IPS-11a (cell line): ENCODE results near the gene ATXN8OS.
A peak's percentile ranks its signal among the peaks of the same experiment; 100 is the strongest.
"Not testable (repeated sequence)": the region's sequence is repeated elsewhere in the genome, so short reads cannot be mapped to it uniquely, and the experiment has no call there.

Experiments used
- H3K4me3 ChIP-seq: one replicate; pipeline ENCODE4 v1.5.1; 2013; ENCODE audit warnings: low read depth, low read length, control low read depth

The ATXN8OS gene

DNA sequence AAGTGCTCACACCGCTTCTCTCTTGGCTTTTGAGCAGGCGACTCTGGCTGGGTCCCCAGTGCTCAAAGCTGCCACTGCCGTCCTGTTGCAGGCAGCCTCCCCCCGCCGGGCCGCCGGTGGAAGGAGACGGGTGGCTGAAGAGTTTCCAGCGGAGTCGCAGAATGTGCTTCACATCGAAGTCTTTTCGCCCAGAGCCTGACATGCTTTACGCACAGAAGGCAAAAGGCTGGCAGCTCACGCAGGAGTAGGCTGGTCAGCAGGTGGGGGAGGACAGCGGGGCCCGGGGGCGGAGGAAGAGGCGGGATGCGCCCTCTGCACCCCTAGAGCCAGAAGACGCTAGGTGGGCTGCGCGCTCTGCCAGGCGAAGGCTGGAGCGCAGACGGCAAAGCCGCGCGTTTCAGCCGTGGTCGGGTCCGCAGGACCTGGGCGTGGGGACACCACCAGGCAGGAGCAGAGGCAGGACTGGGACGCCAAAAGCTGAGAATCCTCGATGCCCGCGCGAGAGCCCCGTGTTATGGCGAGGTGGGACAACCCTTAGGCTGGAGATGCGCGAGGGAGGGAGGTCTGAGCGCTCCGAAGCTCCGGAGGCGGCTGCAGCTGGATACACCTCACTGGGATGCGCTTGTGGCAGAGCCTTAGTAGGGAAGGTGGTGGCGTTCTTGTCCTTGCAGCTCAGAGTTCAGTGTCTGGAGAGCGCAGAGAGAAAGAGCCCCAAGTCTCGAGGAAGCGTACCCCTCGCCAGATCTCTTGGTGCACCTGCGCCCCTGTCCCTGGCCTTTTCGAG, at the start of gene ATXN8OS:
TSS of gene ATXN8OS (plus strand) at position 329 of the 784 bp plus-strand sequence.
- peak within 1 kb of the TSS; percentile 36 for H3K4me3 ChIP-seq

DNA sequence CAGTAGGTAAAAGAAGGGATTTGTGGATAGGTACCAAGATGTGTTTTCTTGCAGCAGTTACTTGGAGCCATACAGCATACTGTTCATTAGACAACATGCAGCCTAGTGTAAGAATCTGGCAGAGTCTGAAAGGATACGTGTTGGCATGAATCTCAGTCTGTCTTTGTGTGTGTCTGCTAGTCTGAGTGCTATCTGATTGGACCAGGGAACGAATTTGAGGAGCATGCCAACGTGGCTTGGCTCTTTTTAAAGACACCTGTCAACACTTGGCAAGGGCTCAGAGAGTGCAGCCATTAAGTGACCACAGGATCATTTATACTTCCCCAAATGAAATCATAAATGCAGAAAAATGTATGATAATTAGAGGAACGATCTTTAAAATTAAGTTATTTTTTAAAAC, 27.6 kb upstream of the ATXN8OS start:
- H3K4me3 ChIP-seq: no peak overlapping the region

DNA sequence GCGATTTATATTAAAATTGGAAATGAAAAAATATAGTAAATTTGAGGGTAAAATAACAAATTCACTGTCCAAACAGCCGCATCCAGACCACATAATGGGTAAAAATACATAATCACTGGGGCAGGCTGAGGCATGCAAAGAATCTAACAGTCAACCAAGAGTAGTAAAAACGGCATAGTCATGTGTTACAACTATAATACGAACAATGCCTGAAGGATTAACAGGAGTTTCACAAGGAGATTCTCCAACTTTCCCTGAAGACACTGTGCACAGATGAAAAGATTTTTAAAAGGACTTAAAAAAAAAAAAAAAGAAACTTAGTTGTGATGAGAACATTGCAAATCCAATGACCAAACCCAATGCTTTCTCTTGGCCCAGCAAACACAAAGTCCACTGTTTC, 20.4 kb upstream of the ATXN8OS start:
- H3K4me3 ChIP-seq: no peak overlapping the region

DNA sequence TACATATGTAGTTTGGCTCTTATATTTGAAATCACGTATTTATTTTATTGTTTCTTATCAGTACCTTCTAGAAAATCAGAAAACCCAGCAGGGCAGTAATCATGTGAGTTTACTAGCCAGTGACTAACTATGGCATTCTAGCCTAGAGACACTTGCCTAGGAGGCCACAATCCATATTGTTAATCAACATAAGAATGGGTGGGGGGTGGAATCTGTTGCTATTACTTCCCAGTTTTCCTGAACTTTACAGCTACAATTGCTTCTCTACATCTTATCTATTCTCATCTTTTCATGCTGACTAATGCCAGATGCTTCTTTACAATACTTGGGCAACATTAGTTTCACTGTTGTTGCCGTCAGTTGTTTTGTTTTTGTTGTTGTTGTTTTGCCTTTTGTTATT, 18.7 kb upstream of the ATXN8OS start:
- no peak overlapping the region for H3K4me3 ChIP-seq

DNA sequence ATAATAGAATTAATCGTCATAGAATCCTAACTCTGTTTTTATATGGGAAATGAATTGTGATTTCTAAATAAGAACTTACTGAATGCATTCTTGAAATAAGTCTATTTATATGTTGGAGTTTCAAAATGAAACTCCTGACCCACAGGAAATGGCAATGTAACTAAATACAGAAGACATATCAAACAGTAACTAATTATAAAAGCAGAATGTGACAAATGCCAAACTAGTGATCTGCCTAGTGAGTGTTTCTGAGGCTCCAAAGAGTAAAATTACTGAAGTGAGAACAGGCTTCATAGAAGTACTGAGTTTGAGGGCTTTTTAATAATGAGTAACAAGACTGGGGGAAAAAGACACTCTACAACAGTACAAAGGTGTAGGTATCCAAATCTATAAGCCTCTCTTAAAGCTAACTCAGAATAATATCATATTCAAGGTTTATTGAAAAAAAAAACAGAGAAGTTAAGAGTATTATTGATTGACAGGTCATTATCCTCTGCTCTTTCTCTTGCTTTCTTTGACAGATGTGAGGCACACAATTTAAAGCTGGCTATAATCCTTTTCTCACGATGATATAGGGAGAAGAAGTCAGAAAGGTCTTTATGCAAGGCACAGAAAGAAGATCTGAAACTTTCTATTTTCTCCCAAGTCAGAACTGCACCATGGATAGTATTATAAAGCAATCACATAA, 17.4 kb upstream of the ATXN8OS start:
- H3K4me3 ChIP-seq: no peak overlapping the region

DNA sequence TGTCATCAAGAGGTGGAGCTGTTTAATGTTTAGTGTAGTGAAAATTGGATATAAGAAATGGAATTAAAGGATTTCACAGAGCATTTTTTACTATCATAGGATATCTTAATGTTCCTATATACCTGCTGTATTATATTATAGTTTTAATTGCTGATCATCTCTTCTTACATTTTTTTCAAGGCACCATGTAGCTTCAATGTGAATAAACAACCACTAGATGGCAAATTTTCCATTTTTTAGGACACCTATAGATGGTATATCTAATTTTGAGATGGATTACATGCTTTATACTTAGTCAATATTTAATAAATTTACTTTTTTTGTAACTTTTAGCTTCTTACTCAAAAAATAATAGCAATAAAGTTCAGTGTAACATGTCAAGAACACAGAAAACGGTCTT, 9.0 kb upstream of the ATXN8OS start:
- no peak overlapping the region for H3K4me3 ChIP-seq

DNA sequence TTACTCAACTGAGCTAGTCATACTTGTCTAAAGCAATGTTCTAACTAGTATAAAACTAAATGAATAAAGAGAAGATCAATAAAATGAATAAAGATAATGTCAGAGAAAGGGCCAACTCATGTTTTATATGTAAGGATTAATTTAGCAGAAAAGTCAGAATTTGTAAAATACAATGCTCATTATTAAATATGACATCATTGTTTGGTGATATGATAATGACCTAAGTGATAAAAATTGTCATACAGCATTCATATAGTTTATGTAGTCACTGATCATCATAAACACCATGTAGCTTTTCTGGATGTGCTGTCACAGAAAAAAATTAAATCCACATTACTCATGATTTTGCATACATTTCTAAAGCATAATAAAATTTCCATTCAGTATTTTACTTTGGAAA, 3.1 kb upstream of the ATXN8OS start:
- H3K4me3 ChIP-seq: no peak overlapping the region

DNA sequence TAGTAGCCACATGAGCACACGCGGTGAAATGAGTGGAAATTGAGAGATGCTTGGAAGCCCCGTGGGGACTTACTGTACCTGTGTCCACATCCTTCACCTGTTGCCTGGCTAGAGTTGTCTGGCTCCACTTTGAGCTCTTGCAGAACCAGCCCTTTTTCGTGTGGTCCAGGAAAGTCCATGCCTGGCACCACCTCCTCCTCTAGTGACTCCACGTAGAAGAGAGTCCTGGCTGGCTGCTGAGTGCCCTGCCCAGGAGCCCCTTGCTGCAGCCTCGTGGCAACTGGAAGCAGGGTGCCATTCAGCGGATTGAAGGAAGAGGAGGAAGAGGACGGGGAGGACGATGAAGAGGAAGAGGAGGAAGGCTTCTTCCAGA, 515 bp upstream of the ATXN8OS start:
- H3K4me3 ChIP-seq: peak overlapping the region; percentile 9

DNA sequence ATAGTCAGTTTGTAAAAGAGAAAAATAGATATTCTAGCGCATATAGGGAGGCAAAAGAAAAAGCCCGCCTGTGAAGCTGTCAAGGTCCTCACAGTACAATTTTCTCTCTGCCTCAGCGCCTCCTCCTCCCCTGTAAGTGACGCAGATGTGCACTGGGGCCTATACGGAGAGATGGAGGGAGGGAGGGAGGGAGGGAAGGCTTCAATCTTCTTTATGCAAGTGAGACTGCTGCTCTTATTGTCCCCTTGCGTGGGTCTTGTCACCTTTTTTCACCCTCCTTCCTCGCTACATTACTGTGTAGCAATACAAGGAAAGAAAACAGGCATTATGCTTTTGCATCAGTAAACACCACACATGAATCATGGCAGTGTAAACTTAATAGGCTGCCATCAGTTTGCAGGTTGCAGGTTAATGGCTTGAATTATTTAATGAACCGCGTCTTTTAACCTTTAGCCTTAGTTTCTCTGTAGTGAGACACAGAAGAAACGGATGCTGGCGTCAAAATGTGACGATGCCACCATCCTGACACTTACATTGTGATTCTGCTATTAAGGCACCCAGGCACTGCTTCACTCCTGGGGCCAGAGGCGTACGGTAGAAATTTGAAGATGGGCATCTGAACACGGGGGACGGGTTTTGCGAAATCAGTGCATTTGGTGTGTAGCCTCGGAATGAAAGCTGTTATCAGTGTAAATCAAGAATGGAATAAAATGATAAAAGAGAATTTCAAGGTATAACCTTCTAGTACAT, 905 bp downstream of the ATXN8OS start, which contains the start of gene KLHL1:
TSS of gene KLHL1 (minus strand) at position 97 of the 750 bp plus-strand sequence. CDS start 753 bp downstream, outside the sequence.
- peak within 1 kb of the TSS; percentile 36 for H3K4me3 ChIP-seq

DNA sequence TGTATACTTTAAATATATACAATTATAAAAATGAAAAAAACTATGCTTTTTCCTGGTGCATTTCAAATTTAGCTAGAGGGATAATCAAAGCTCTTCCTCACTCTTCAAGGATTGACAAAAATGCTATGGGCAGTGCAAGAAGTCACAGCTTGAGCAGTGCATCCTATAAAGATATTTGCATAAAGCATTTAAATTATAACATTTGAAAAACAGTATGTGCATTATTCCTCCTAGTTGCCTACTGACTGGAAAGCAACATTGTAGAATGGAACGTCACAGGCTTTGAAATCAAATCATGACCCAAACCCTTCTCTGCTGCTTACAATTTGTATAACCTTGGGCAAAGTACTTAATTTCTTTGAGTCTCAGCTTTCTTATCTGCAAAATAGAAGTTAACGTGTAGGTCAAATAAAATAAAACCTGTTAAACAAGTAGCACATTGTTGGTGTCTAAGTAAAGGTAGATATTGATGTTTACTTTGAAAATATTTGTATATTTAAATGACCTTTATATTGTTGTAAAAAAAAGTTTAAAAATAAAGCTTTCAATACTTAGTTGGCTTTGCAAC, 9.8 kb downstream of the ATXN8OS start:
- no peak overlapping the region for H3K4me3 ChIP-seq

DNA sequence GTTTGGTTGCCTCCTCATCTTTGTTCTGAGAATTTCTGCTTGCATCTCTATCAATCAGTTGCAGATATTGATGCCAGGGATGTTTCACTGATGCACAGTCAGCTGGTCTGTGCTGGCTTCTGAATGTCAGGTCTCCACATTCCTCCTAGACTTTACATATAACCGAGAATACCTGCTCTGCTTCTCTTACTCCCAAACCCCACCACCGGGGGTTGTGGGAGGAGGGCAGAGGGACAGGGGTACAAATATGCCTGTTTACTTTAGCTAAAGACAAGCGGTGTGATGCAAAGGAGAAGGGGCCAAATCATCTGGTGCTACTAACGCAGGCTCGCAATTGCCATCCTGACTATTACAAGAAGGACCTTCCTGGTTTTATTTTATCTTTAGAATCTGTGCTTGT, 18.1 kb downstream of the ATXN8OS start:
- no peak overlapping the region for H3K4me3 ChIP-seq

DNA sequence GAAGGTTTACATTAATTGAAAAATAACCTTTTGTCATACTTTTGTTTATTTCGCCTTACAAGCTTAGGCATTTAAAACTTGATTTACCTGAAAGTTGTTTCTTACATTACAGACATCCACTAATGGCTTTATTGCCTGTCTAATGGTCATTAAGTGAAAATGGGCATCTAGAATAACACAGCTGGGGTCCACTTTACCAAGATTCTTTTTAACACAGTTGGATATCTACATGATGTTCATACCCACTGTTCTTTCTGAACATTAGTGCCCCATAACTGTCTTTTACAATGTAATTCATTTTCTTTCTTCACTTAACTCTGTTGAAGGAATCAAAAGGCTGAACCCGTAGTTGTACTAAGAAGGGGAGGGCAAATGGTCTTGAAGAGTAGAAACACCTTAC, 20.5 kb downstream of the ATXN8OS start:
- no peak overlapping the region for H3K4me3 ChIP-seq

DNA sequence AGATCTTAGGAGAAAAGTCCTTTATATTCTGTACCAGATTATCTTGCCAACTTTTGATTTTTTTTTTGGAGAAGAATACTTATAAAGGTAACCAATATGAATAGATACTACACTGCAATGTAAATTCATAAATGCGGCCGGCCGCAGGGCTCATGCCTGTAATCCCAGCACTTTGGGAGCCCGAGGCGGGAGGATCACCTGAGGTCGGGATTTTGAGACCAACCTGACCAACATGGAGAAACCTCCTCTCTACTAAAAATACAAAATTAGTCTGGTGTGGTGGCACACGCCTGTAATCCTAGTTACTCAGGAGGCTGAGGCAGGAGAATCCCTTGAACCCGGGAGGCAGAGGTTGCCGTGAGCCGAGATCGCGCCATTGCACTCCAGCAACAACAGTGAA, 35.0 kb downstream of the ATXN8OS start:
- H3K4me3 ChIP-seq: not testable (repeated sequence)

DNA sequence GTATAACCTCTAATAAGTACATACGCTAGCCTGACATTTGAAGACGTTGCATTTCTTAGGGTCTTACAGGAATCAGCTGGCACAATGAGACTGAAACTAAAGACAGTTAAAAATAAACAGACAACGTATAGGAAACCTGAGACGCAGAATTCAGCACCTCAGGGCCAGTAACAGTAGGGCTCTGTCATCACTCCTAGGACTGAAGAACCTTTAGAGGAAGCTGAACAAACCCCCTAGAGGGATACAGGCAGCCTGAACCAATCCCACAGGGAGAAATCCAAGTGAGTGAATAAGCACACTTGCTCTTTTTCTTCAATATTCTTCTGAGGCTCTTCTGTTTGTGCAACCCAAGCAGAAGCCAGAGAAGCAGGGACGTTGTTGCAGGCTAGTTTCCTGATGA, 54.5 kb downstream of the ATXN8OS start:
- H3K4me3 ChIP-seq: no peak overlapping the region

DNA sequence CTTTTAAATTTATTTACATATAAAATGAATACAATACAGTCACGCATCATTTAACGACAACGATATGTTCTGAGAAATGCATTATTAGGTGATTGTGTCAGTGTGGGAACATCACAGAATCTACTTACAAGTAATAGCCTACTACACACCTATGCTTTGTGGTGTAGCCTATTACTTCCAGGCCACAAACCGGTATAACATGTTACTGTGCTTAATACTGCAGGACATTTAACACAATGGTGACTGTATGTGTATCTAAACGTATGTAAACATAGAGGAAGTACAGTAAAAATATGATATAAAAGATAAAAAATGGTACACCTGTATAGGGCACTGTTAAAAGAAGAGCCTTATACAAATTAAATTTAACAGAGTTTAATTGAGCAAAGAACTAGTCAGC, 63.1 kb downstream of the ATXN8OS start:
- H3K4me3 ChIP-seq: no peak overlapping the region

DNA sequence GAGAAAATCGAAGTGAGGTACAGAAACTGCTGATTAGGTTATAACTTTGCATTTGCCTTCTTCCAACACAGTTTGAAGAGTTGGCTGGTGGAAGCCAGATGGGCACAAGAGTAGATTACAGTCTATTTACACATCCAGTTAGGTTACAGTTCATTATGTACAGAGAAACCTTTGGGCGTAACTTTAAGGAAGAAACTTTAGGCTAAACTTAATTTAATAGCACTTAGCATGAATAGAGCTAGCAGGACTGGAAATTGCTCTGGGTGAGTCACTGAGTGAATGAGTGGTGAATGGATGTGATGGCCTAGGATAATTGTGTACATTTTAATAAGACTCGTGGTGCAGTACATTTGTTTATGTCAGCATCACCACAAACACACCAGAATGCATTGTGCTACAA, 63.5 kb downstream of the ATXN8OS start:
- H3K4me3 ChIP-seq: no peak overlapping the region

DNA sequence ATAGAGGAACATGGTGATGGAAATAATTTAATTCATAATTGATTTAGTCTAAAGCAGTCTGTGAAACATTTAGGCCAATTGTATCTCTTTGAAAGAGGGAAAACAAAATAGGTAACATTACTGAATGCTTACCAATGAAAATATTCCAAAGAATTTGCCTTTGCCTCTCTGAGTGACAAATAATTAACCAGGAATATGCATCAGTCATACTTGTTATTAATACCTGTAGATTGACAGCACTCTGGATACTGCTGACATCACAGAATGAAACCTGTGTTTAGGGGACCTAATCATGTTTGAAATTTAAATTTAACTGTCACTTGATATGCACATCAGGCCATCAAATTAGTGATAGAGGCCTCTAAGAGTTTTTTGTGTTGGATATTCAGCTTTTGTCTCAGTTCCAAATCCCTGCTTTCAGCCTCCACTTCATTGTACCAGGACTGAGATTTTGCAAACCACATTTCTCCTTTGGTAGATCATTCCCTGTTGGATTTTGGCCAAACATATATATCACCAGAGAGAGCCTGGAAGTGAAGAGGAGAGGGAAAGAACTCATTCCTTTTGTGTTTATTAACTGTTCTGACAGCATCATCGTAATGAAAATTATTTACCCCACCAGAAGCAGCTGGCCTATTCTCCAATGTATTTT, 65.4 kb downstream of the ATXN8OS start:
- H3K4me3 ChIP-seq: no peak overlapping the region

DNA sequence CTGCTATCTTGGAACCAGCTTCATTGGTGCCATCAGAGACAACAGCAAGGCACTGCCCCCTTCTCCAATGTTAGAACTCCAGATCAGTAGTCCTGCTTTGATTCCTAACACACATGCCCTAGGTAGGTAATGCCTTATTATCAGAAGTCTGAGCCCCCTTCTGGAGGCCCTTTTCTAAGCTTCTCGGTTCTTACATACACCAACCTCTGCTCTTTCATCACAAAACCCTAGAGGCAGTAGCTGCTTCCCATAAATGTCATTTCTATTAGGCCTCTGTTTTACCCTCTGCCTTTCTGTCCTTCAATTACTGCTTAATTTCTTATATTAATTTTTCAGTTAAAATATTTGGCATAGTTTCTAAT, 66.0 kb downstream of the ATXN8OS start:
- H3K4me3 ChIP-seq: no peak overlapping the region

DNA sequence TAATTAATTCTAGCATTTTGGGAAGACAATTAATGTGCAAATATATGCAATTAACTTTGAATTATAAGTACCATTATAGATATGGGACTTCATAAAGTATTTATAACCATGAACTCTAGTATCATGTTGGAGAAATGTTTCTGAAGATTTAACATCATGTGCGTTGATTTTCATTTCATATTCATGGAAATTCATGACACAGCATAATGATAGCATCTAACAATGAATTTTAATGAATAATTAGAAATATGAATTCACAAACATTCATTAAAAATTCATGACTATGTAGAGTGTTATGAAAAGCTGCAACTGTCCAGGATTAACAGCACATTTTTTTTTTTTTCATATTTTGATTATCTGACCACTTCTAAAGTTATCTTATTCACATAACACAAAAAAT, 70.7 kb downstream of the ATXN8OS start:
- H3K4me3 ChIP-seq: no peak overlapping the region
